Measurements from ENCODE around the gene C11orf86. TPM values are rescaled to one million over a fixed set of nuclear protein-coding genes. Genes with fewer than 3 reads are reported as not detected.

Gene C11orf86
- total and polyA plus RNA-seq, 10 of the 15 experiments (the other 5 are each of a cell fraction or from before 2014, with no cell fraction given) = not detected

GRCh38 chr11:66976925-66977324 is 1.8 kb downstream of the C11orf86 start:
- ATAC-seq (no peak), DNase-seq (ENCODE audit: low read depth, low spot score) (no peak), FAIRE-seq (no peak)
- SMC1A ChIA-PET (ENCODE audit: uncharacterized antibody, unreplicated experiment) = no interaction called here
- in situ Hi-C loops (cut with MboI) = no loop called here
- Histone ChIP-seq H3K4me1 (ENCODE audit: control insufficient read depth, insufficient read depth, low read length) (peaks cover 1% of the 10 kb centered on the region; the same call in 1 of the 2 replicates), H3K4me3 (no peak overlapping the region), H3K79me2 (ENCODE audit: control insufficient read depth, insufficient read depth, low read length) (no peaks in the 10 kb centered on the region), H3K9ac (ENCODE audit: control insufficient read depth, insufficient read depth, low read length) (no peak overlapping the region), H3K36me3 (ENCODE audit: control insufficient read depth in 2 of 2, insufficient read depth in 2 of 2, low read length in 1 of 2) (no peaks in the 10 kb centered on the region), H3K9me3 (replicated peaks; ENCODE audit: control insufficient read depth, insufficient read depth, low read length) (no peaks in the 10 kb centered on the region; the same call in 2 of the 3 replicates), H3K27ac (ENCODE audit: control insufficient read depth, insufficient read depth) (no peak overlapping the region), H4K20me1 (ENCODE audit: control insufficient read depth, insufficient read depth) (no peaks in the 10 kb centered on the region), H3K4me2 (ENCODE audit: control insufficient read depth, insufficient read depth) (no peak overlapping the region), H3K27me3 (replicated peaks in 1 of 2; ENCODE audit: control insufficient read depth in 2 of 2, insufficient read depth in 2 of 2, low read length in 1 of 2) (no peaks in the 10 kb centered on the region; a peak in 1 of 4 replicates), H2AFZ (ENCODE audit: control insufficient read depth, low read depth, low read length) (no peak overlapping the region)
- intact Hi-C loops (cut with micrococcal nuclease; ENCODE audit: unreplicated experiment) = no loop called here
- 40% methylated on average over 4 of the region's 6 CpGs for WGBS (ENCODE audit: insufficient coverage, insufficient replicate concordance, low lambda C conversion rate, missing lambda C conversion rate)
- BruUV-seq (replicated peaks) = no TSS peak
- CTCF ChIA-PET = no interaction called here
- POLR2A ChIA-PET = no interaction called here
- RAD21 ChIA-PET (ENCODE audit: unreplicated experiment) = no interaction called here
- no peak for TF ChIP-seq MTA2 (IDR thresholded peaks at IDR 0.05; ENCODE audit: low read depth)
- TF ChIP-seq, protein P1, sequence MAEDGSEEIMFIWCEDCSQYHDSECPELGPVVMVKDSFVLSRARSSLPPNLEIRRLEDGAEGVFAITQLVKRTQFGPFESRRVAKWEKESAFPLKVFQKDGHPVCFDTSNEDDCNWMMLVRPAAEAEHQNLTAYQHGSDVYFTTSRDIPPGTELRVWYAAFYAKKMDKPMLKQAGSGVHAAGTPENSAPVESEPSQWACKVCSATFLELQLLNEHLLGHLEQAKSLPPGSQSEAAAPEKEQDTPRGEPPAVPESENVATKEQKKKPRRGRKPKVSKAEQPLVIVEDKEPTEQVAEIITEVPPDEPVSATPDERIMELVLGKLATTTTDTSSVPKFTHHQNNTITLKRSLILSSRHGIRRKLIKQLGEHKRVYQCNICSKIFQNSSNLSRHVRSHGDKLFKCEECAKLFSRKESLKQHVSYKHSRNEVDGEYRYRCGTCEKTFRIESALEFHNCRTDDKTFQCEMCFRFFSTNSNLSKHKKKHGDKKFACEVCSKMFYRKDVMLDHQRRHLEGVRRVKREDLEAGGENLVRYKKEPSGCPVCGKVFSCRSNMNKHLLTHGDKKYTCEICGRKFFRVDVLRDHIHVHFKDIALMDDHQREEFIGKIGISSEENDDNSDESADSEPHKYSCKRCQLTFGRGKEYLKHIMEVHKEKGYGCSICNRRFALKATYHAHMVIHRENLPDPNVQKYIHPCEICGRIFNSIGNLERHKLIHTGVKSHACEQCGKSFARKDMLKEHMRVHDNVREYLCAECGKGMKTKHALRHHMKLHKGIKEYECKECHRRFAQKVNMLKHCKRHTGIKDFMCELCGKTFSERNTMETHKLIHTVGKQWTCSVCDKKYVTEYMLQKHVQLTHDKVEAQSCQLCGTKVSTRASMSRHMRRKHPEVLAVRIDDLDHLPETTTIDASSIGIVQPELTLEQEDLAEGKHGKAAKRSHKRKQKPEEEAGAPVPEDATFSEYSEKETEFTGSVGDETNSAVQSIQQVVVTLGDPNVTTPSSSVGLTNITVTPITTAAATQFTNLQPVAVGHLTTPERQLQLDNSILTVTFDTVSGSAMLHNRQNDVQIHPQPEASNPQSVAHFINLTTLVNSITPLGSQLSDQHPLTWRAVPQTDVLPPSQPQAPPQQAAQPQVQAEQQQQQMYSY (CRISPR knock-in tag; IDR thresholded peaks at IDR 0.05) = no peak
- no peak for TF ChIP-seq WRNIP1 (IDR thresholded peaks at IDR 0.05; ENCODE audit: borderline replicate concordance, low read depth, low read length)
- TF ChIP-seq POLR2A (IDR thresholded peaks at IDR 0.05; ENCODE audit: low read depth, low read length) = no peak
- TF ChIP-seq NBN (IDR thresholded peaks at IDR 0.05) = no peak
- no peak for TF ChIP-seq IKZF2 (IDR thresholded peaks at IDR 0.05)
- no peak for TF ChIP-seq ETV6 (conservative IDR thresholded peaks at IDR 0.05 in 1 of 2, IDR thresholded peaks at IDR 0.05 in 1 of 2; ENCODE audit: borderline replicate concordance in 1 of 2, low read depth in 1 of 2)
- TF ChIP-seq, protein P2, sequence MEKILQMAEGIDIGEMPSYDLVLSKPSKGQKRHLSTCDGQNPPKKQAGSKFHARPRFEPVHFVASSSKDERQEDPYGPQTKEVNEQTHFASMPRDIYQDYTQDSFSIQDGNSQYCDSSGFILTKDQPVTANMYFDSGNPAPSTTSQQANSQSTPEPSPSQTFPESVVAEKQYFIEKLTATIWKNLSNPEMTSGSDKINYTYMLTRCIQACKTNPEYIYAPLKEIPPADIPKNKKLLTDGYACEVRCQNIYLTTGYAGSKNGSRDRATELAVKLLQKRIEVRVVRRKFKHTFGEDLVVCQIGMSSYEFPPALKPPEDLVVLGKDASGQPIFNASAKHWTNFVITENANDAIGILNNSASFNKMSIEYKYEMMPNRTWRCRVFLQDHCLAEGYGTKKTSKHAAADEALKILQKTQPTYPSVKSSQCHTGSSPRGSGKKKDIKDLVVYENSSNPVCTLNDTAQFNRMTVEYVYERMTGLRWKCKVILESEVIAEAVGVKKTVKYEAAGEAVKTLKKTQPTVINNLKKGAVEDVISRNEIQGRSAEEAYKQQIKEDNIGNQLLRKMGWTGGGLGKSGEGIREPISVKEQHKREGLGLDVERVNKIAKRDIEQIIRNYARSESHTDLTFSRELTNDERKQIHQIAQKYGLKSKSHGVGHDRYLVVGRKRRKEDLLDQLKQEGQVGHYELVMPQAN (conservative IDR thresholded peaks at IDR 0.05) = no peak
- no peak for TF ChIP-seq E4F1 (IDR thresholded peaks at IDR 0.05; ENCODE audit: borderline replicate concordance, partially characterized antibody)
- no peak for TF ChIP-seq KAT2A (conservative IDR thresholded peaks at IDR 0.05; ENCODE audit: control insufficient read depth, low read depth, low read length)
- TF ChIP-seq TCF3 (IDR thresholded peaks at IDR 0.05; ENCODE audit: borderline replicate concordance, insufficient read depth, low read depth, low read length) = no peak
- TF ChIP-seq JUNB (IDR thresholded peaks at IDR 0.05) = no peak
- TF ChIP-seq SMAD5 (IDR thresholded peaks at IDR 0.05; ENCODE audit: low read depth) = no peak
- no peak for TF ChIP-seq RUNX3 (IDR thresholded peaks at IDR 0.05; ENCODE audit: low read length)
